A549 treated with RU486 at 1 μM for 4 hours (cell line): ENCODE measurements around the gene HOXC13. TPM values are rescaled to one million over a fixed set of nuclear protein-coding genes. Genes with fewer than 3 reads are reported as not detected.

Source experiments
- total RNA-seq: library from RNA; stranded (reverse); fragments of 200-300 nt; extraction: Qiagen RNA extraction; gene quantifications from 5 replicates; pipeline ENCODE4 v1.2.3, GENCODE V29; 2022; ENCODE audit warnings: low read depth

The HOXC13 gene, protein sequence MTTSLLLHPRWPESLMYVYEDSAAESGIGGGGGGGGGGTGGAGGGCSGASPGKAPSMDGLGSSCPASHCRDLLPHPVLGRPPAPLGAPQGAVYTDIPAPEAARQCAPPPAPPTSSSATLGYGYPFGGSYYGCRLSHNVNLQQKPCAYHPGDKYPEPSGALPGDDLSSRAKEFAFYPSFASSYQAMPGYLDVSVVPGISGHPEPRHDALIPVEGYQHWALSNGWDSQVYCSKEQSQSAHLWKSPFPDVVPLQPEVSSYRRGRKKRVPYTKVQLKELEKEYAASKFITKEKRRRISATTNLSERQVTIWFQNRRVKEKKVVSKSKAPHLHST
- total RNA-seq: 7.7 to 14.1 TPM (median 9.8 TPM) in 5 replicates

DNA sequence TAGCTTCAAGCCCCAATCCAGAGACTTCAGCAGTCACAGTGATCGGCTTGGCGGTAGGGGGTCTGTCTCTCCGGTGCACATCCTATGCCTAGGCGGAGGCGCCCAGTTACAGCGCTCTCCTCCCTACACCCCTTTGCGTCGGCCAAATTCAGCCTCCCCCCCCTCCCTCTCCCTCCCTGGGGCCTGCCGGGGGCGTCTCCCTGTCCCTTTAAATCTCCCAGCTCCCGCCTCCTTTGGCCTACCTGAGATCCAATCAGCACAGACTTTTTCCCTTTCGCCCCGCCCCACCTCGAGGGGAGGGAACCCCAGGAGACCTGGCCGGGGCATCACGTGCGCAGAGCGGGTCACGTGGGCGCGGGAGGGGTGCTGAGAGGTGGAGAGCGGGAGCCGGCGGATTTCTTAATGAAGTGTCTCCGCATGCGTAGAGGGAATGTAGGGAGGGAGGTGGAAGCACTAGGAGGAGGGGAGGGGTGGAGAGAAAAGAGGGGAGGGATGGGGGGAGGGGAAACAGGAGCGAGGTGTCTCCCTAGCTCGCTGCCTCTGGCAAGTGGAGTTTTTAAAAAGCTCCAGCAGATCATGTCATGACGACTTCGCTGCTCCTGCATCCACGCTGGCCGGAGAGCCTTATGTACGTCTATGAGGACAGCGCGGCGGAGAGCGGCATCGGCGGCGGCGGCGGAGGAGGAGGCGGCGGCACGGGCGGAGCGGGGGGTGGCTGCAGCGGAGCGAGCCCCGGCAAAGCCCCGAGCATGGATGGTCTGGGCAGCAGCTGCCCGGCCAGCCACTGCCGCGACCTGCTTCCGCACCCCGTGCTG lies at the start of gene HOXC13:
TSS of gene HOXC13 (plus strand) at position 506 of the 815 bp plus-strand sequence. CDS start at position 582, 76 bp downstream.

DNA sequence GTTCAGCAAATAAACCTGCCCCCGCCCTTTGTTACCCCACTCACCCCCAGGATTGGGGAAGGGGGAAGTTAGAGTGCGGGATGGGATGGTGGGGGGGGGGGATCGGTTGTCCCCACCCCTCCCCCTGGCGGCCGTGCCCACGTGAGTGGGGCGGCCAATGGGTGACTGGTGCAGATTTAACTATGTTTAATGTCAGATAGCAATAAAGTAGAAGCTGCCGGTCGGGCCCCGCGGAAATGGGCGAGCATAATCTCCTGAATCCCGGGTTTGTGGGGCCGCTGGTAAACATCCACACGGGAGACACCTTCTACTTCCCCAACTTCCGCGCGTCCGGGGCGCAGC lies 16.0 kb downstream of the HOXC13 start, which contains the start of gene HOXC12:
TSS of gene HOXC12 (plus strand) at position 210 of the 342 bp plus-strand sequence. CDS start at position 237, 27 bp downstream.

DNA sequence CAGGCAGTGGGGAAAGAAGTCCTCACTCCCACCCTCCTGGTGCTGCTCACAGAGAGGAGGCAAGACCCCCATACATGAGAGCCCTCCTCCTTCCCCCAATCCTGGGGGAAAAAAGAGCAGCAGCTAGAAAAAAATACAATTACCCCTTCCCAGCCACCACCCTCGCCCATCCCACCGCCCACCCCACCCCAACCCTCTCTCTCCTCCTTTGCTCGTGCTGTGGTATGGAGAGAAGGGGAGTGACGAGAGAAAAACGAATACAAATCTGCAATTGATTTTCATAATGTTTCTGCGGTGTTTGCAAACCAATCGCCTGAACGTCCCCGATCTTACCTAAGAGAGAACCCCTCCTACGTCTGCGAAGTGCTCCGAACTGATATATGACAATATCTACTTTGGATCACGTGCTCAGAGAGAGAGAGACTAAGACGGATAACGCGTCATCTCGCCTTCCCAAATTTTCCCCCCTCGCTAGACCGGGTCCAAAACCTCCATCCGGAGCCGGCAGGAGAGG lies 34.1 kb downstream of the HOXC13 start, which contains the start of gene HOXC11:
TSS of gene HOXC11 (plus strand) at position 405 of the 514 bp plus-strand sequence. CDS start 116 bp downstream, outside the sequence.

DNA sequence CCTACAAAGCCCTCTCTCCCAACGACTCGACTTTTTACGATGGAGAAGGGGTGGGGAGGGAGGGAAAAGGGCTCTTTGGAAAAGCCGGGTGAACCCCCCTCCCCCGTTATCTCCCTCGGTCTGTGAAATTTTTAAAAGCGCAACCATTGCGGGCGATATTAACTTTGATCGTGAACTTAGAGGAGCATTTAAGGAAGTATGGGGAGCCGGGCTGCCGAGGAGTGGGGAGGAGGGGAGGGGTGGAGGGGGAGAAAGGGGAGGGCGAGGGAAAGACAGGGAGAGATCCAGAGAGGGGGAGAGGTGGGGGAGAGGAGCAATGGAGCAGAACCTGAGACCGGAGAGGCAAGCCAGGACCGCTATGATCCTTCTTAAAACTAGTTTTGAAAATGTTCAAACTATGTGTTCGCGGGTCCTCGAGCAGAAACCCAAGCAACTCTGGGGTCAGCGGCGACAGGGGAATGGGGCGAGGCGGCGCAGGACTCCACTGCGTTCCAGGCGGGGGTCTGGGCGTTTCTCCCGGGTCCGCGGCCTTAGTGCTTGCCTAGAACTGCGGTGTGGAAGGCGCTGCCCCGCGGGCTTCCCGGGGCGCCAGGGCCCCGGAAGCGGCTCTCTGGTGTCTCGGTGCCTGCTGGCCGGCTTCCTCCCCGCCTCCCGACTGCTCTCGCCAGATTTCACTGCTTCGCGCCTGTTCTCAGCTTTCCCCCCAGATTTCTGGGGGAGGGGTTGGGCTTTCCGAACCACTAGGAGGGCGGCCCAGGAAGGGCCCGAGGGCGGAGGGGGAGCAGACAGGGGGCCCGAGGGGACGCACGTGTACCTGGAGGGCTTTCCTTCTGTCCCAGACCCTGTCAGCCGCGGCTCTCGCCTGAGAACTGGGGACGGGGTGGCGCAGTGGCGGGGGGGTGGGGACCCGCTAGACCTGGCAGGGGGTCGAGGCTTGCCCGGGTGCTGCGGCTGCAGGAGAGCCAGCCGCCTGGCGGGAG lies 35.7 kb downstream of the HOXC13 start, which contains the start of gene HOTAIR:
TSS of gene HOTAIR (minus strand) at position 871 of the 980 bp plus-strand sequence.

DNA sequence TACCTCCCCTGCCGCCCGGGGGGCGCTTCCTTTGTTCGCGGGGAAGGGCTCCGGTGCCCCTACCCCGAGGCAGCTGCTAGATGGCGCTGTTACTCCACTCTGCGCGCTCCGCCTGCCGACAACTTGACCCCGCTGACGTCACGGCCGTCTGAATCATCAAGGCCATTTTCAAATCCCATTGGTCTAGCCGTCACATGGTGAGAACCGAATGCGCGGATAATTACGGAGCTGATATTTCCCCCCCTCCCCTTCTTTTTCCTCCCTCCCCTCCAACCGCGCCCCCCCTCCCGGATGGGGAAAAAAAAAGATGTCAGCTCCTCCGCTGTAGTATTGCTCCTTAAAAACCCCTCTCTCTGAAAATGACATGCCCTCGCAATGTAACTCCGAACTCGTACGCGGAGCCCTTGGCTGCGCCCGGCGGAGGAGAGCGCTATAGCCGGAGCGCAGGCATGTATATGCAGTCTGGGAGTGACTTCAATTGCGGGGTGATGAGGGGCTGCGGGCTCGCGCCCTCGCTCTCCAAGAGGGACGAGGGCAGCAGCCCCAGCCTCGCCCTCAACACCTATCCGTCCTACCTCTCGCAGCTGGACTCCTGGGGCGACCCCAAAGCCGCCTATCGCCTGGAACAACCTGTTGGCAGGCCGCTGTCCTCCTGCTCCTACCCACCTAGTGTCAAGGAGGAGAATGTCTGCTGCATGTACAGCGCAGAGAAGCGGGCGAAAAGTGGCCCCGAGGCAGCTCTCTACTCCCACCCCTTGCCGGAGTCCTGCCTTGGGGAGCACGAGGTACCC lies 46.5 kb downstream of the HOXC13 start, which contains the start of gene HOXC10:
TSS of gene HOXC10 (plus strand) at position 246 of the 791 bp plus-strand sequence. CDS start at position 360, 114 bp downstream.

Other genes with a start within 250 kb of the HOXC13 start
- 16.0 to 22.1 TPM (median 18.4 TPM) in 5 replicates for gene CALCOCO1, start 211.4 kb upstream of the HOXC13 start, total RNA-seq
- gene CISTR, start 186.9 kb upstream of the HOXC13 start, total RNA-seq: not detected in 5 replicates
- not detected in 5 replicates for gene HOXC12, start 16.1 kb downstream of the HOXC13 start, total RNA-seq
- gene HOXC11, start 34.3 kb downstream of the HOXC13 start, total RNA-seq: 0.39 to 0.58 TPM (median 0.45 TPM) in 5 replicates
- gene HOTAIR, start 36.1 kb downstream of the HOXC13 start, total RNA-seq: 0.07 to 0.17 TPM (median 0.12 TPM) in 4 of 5 replicates, not detected in the other
- 2.2 to 5.4 TPM (median 2.6 TPM) in 5 replicates for gene HOXC10, start 46.3 kb downstream of the HOXC13 start, total RNA-seq
- 11.4 to 14.1 TPM (median 13.1 TPM) in 5 replicates for gene HOXC9, start 61.3 kb downstream of the HOXC13 start, total RNA-seq
- 4.4 to 5.6 TPM (median 5.3 TPM) in 5 replicates for gene HOXC8, start 70.2 kb downstream of the HOXC13 start, total RNA-seq
- gene HOXC6, start 89.6 kb downstream of the HOXC13 start, total RNA-seq: 4.2 to 5.4 TPM (median 4.5 TPM) in 5 replicates
- gene HOXC5, start 94.2 kb downstream of the HOXC13 start, total RNA-seq: 0.43 to 1.1 TPM (median 0.80 TPM) in 5 replicates
- gene HOXC4, start 115.0 kb downstream of the HOXC13 start, total RNA-seq: 2.2 to 4.2 TPM (median 3.8 TPM) in 5 replicates